A549 (cell line): ENCODE results near the gene SVIL.

Experiments used
- CBX2 ChIP-seq: fragments of 200-600 bp; sonication (generic); IDR thresholded peaks from 2 replicates; pipeline ENCODE4 v1.6.1; 2016; ENCODE audit warnings: low read depth, mild to moderate bottlenecking, borderline replicate concordance
- CHD2 ChIP-seq: fragments of 150-350 bp; IDR thresholded peaks from 2 replicates; pipeline ENCODE4 v1.6.1; 2014; ENCODE audit warnings: low read length; ENCODE audit not compliant: partially characterized antibody
- JUN ChIP-seq, 2 experiments: fragments of >200 bp; sonication (Bioruptor Twin); formaldehyde crosslinking; IDR thresholded peaks; 2 replicates in 1 of 2; 3 replicates in 1 of 2; pipeline ENCODE4 v1.6.1; 2016 to 2017
- JUNB ChIP-seq: fragments of >200 bp; sonication (Bioruptor Twin); formaldehyde crosslinking; IDR thresholded peaks from 2 replicates; pipeline ENCODE4 v1.6.1; 2016
- MAFK ChIP-seq: fragments of 450-650 bp; IDR thresholded peaks from 2 replicates; pipeline ENCODE4 v1.6.1; 2014; ENCODE audit not compliant: partially characterized antibody
- MAZ ChIP-seq: fragments of 150-350 bp; IDR thresholded peaks from 2 replicates; pipeline ENCODE4 v1.6.1; 2014; ENCODE audit warnings: antibody characterized with exemption, low read depth, low read length, borderline replicate concordance
- MYC ChIP-seq: IDR thresholded peaks from 2 replicates; pipeline ENCODE4 v1.6.1; 2012; ENCODE audit warnings: mild to moderate bottlenecking, inconsistent platforms, low read length, improper control_type of control experiment, borderline replicate concordance
- ZFP36 ChIP-seq: fragments of 450-650 bp; IDR thresholded peaks from 2 replicates; pipeline ENCODE4 v1.6.1; 2014; ENCODE audit warnings: borderline replicate concordance; ENCODE audit not compliant: partially characterized antibody
- TF ChIP-seq, protein P1 (sequence below): fragments of >200 bp; sonication (Bioruptor Twin); formaldehyde crosslinking; IDR thresholded peaks from 3 replicates; pipeline ENCODE4 v1.5.1; 2016
- TF ChIP-seq, protein P2 (sequence below): IDR thresholded peaks from 2 replicates; pipeline ENCODE4 v1.6.1; 2012

DNA sequence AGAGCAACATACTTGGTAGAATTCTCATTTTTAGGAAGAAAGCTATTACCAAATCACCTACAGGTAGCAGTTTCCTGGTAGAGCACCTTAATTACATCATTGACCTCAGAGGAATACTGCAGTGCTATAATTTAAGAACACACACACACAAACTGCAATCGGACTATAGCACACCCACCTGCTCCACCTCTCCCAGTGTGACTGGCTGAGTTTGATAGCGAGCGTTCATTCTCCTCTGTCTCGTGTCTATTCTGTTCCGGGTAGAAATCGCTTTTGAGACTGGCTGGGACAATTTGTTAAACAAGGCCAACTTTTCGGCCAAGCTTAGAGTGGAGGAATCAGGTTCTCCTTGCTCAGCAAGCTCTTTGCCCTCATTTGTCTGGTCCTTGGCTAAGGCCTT is 110.5 kb downstream of the SVIL start:
- TF ChIP-seq, protein P1, sequence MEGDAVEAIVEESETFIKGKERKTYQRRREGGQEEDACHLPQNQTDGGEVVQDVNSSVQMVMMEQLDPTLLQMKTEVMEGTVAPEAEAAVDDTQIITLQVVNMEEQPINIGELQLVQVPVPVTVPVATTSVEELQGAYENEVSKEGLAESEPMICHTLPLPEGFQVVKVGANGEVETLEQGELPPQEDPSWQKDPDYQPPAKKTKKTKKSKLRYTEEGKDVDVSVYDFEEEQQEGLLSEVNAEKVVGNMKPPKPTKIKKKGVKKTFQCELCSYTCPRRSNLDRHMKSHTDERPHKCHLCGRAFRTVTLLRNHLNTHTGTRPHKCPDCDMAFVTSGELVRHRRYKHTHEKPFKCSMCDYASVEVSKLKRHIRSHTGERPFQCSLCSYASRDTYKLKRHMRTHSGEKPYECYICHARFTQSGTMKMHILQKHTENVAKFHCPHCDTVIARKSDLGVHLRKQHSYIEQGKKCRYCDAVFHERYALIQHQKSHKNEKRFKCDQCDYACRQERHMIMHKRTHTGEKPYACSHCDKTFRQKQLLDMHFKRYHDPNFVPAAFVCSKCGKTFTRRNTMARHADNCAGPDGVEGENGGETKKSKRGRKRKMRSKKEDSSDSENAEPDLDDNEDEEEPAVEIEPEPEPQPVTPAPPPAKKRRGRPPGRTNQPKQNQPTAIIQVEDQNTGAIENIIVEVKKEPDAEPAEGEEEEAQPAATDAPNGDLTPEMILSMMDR = no peak
- no peak for TF ChIP-seq MYC
- TF ChIP-seq MAFK = no peak
- no peak for TF ChIP-seq MAZ
- TF ChIP-seq CBX2 = no peak
- no peak for TF ChIP-seq JUN (IDR thresholded peaks at IDR 0.05)
- no peak for TF ChIP-seq CHD2
- no peak for TF ChIP-seq ZFP36
- no peak for TF ChIP-seq JUNB
- TF ChIP-seq, protein P2, sequence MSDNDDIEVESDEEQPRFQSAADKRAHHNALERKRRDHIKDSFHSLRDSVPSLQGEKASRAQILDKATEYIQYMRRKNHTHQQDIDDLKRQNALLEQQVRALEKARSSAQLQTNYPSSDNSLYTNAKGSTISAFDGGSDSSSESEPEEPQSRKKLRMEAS = no peak
